ENCODE results near the gene IFI35.
A peak's percentile ranks its signal among the peaks of the same experiment; 100 is the strongest.
"Not testable (repeated sequence)": the region's sequence is repeated elsewhere in the genome, so short reads cannot be mapped to it uniquely, and the experiment has no call there.

The IFI35 gene

DNA sequence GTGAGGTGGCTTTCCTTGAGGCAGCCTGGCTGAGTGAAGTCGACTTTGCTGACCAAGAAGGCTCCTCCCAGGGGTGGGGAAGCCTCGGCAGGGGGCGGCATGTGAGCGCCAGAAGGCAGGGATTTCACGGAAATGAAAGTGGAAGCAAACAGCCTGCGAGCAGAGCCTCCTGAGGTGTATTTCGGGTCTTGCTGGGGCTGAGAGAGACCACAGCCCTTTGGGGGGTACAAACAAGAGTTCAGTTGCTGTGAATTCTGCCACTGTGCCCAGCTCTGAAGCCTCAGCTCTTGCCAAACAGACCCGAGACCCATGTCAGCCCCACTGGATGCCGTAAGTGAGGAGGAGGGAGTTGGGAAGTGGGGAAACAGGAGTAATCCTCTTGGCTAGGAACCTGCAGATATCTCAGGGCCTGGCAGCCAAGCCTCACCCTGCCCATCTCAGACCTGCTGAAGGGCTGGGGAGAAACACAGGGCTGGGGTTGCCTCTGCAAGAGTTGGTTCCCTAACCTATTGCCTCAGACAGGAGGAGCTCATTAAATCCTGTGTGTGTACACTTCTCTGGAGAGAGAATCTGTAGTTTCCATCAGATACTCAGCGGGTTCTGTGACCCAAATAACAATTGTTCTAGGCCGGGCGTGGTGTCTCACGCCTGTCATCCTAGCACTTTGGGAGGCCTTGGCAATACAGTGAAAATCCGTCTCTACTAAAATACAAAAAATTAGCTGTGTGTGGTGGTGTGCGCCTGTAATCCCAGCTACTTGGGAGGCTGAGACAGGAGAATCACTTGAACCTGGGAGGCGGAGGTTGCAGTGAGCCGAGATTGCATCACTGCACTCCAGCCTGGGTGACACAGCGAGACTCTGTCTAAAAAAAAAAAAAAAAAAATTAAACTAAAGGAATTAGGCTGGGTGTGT is at the start of gene IFI35:
IFI35 (plus strand) TSS at position 146 of the 913 bp plus-strand sequence; CDS start at position 310, 164 bp downstream.
- peak; percentile 78 to 82 for DNase-seq (ENCODE audit: low read depth in 2 of 2)

DNA sequence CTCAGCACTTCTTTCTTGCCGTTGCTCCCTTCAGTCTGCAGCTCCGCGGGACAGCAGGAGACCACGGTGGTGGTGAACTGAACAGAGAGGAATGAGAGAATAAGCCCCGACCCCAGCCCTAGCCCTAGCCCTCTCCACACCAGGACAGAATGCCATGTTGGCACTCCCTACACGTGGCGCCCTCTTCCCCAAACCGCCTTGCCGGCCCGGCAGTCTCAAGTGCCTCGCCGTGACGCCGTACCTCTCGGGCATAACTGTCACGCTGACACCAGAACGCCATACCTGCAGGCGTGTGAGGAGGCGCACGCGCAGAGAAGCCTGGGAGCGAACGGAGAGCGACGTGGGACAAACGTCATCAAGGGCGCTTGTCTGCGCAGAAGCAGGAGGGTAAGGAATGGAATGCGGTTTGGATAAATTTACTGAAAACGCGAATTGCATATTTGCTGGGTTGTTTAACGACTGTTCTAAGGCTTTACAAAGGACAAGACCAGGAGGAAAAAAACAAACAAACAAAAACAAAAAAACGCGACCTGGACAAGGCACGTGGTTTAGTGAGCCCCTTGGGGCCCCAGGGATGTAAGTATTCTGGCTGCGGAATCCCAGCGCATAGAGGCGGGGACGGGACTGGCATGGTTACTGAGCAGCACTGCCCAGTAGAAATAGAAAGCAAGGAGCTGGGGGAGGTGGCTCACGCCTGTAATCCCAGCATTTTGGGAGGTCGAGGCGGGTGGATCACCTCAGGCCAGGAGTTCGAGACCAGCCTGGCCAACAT is 42.2 kb upstream of the IFI35 start, which contains the start of gene AARSD1:
AARSD1 (minus strand) TSS at position 294 of the 772 bp plus-strand sequence; CDS start at position 280, 14 bp downstream.
- DNase-seq (ENCODE audit: low read depth in 2 of 2): peak; percentile 86 to 87

DNA sequence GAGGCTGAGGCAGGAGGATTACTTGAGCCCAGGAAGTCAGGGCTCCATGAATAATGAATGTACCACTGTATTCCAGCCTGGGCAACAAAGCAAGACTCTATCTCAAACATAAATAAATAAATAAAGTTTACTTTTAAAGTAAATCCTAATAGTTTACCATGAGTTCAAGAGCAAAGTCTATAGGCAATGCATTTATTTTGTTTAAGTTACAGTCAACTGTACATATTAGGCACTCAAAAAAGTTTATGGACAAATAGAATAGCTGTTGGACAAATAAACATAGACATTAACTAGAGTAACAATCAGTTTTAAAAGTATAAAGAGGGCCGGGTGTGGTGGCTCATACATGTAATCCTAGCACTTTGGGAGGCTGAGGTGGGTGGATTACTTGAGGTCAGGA is 38.7 kb upstream of the IFI35 start:
- no peak for DNase-seq (ENCODE audit: low read depth in 2 of 2)

DNA sequence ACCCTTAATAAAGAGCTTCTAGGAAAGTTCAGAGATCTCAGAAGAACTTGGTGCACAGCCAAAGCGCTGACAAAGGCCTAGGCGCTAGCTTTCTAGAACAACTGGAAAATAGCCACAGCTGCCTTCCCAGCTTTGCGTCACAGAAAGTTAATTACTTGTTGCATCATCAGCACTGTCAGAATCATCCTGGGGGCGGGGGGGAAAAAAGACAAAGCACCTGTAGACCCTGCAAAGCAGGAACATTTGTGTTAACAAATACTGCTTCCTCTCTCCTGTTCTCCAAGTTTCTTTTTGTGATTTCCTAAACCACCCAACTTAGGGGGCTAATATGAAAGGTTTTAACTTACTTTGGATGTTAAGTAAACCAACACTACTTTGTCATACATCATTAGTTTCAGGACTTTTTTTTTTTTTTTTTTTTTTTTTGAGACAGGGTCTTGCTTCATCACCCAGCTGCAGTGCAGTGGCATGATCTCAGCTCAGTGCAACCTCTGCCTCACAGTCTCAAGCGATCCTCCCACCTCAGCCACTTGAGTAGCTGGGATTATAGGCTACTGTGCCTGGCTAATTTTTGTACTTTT is 37.5 kb upstream of the IFI35 start:
- DNase-seq (ENCODE audit: low read depth in 2 of 2): no peak

DNA sequence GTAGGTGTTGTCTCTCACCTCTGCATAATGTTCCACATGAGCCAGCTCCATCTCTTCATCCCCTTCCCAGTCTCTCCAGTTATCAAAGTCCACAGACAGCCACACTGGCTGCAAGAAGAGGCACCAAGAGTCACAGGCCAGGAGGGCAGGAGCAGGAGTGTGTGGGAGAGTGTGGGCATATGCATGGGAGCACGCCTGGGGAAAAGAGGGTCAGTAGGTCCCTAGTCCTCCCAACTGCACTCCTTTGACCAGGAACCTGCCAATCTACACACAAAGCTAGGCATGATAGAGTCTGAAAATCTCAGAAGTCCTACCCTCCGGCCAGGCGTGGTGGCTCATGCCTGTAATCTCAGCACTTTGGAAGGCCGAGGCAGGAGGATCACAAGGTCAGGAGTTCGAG is 35.0 kb upstream of the IFI35 start:
- no peak for DNase-seq (ENCODE audit: low read depth in 2 of 2)

DNA sequence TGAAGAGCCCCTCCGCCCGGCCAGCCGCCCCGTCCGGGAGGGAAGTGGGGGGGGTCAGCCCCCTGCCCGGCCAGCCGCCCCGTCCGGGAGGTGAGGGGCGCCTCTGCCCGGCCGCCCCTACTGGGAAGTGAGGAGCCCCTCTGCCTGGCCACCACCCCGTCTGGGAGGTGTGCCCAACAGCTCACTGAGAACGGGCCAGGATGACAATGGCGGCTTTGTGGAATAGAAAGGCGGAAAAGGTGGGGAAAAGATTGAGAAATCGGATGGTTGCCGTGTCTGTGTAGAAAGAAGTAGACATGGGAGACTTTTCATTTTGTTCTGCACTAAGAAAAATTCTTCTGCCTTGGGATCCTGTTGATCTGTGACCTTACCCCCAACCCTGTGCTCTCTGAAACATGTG is 33.3 kb upstream of the IFI35 start:
- not testable (repeated sequence) for DNase-seq (ENCODE audit: low read depth in 2 of 2)

DNA sequence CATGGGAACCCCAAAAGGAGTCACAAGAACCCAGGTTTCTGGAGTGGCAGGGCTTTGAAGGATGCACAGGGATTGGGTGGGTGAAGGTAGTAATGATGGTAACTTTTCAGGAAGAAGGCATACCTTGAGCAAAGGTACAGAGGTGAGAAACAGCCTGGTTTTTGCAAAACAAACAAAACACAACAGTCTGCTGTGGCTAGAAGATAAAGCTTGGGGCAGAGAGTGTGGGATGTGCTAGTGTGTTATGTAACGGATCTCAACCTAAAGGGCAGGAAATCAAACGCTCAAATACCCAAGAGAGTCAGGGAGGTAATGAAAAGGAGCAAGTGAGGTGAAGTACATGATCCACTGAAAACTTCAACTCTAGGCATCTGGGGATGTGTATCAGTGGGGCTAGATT is 31.3 kb upstream of the IFI35 start:
- no peak for DNase-seq (ENCODE audit: low read depth in 2 of 2)

DNA sequence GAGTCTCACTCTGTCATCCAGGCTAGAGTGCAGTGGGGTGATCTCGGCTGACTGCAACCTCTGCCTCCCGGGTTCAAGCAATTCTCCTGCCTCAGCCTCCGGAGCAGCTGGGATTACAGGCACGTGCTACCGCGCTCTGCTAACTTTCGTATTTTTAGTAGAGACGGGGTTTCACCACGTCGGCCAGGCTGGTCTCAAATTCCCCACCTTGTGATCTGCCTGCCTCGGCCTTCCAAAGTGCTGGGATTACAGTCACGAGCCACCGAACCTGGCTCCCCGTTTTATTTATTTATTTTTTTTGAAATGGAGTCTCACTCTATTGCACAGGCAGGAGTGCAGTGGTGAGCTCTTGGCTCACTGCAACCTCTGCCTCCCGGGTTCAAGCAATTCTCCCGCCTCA is 30.9 kb upstream of the IFI35 start:
- DNase-seq (ENCODE audit: low read depth in 2 of 2): not testable (repeated sequence)

DNA sequence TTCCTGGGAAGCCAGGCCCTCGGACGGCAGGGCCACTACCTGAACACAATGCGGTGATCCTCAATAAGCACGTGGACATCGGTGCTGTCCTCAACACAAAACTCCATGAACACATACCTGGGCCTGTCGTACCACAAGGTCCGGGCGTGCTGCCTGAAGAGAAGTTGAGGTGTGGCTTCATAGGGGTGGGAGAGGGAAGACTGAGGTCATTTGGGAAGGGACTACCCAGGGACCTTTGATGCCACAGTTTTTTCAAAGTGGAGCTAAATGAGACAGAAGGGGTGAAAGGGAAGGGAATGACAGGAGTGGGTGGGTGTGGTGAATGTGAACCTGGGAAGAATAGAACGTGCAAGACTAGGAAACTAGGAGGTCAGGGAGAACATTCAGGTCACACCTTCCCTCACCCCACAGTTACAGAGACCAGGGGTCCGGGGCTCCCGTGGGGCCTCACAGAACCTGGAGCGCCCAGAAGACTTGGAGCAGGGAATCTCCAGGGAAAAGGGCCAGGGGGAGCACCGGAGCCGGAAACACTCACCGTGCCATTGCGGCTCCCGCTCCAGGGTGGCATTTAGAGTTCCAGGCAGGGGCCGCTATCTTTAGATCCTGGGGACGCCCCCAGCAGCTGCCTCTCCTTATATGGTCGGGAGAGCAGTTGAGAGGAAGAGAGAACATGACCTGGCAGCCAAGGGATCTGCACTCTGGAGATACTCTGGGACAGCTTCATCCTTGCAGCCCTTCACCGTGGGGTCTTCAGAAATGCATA is 26.9 kb upstream of the IFI35 start, which contains the start of gene PTGES3L:
PTGES3L (minus strand) TSS at position 570 of the 763 bp plus-strand sequence; CDS start at position 543, 27 bp downstream.
- DNase-seq (ENCODE audit: low read depth in 2 of 2): peak in 1 of 2 donors; percentile 14

DNA sequence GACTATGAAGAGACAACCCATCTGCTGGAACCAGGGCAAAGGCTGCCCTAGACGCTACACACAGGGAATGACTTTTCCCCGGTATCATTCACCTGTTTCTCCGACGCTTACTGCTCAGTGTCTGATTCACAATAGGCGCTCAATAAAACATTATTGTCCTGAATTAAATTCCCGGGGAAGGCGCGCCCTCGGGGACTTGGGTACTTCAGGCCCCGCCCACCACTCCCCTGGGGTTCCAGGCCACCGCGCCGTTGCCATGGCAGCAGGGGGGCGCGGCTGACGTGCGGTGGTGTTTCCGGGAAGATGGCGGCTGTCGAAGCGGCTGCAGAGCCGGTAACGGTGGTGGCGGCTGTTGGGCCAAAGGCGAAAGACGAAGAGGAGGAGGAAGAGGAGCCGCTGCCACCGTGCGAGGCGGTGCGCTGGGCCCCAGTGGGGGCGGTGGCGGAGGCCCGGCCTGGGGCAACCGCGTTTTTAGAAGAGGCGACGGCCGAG is 26.3 kb upstream of the IFI35 start, which contains the start of gene RUNDC1:
RUNDC1 (plus strand) TSS at position 292 of the 492 bp plus-strand sequence; CDS start at position 304, 12 bp downstream.
- DNase-seq (ENCODE audit: low read depth in 2 of 2): peak; percentile 76 to 89

DNA sequence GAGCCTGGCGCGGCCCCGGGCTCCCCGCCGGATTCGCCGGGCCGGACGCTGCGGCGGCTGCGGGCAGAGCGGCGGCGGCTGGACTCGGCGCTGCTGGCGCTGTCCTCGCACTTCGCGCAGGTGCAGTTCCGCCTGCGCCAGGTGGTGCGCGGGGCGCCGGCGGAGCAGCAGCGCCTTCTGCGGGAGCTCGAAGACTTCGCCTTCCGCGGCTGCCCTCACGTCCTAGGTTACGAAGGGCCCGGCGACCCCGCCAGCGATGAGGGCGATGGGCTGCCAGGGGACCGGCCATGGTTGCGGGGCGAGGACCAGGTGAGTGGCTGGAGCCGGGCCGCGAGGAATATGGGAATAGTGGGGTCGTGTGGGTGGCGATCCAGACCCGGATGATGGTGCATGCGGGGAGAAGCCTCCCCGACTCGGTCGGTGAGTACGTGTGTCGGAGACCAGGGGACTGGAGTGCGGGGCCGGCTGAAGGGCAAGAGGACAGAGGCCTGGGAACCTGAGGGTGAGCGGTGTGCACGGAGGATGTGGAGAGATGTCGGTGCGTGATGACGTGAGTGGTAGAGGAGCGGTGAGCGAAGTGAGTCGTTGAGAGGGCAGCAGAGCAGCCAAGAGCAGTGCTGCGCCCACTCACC is 25.7 kb upstream of the IFI35 start:
- DNase-seq (ENCODE audit: low read depth in 2 of 2): peak; percentile 62 to 71

DNA sequence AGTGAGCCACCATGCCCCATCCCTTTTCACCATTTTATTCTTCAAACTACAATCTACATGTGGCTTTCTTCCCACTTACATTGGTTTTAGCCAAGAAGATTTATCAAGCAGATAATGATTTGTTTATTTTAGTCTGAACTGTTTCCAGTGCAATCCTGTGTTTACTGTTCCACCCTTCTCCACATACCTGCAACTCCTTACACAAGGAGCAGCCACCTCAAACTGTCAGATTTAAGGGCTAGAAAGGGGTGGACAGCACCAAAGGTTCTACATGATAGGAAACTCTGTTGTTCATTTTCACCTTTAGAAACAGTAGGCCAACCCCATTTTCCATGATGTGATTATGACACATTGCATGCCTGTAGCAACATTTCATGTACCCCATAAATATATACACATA is 24.3 kb upstream of the IFI35 start:
- no peak for DNase-seq (ENCODE audit: low read depth in 2 of 2)

DNA sequence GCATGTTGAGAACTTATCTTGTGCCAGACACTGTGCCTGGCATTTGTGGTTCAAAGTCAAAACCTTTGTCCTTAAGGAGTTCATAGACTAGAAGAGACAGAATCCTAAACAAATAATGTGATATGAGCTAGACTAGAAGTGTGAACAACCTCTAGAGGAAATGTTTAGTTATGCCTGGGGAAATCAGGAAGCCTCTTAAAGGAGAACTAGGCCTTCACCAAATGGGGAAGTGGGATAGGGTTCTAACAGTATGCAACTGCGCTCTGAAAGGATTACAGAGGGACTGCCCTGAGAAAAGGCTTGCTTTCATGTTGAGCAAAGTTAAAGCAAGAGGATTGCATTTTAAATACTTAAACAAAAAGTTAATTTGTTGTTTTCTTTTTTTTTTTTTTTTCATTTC is 21.4 kb upstream of the IFI35 start:
- DNase-seq (ENCODE audit: low read depth in 2 of 2): no peak

DNA sequence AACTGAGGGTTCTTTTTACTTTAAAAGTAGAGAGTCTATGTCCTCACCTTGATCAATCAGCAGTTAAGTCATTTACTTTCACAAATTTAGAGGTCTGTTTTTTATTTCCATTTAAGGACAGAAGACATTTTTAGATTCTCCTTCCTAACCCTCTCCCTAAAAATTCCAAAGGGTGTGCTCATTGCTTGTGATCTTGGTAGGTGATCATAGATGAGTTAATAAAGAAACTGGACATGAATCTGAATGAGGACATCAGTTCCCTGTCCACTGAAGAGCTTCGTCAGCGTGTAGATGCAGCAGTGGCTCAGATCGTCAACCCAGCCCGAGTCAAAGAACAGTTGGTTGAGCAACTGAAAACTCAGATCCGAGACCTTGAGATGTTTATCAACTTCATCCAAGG is 17.4 kb upstream of the IFI35 start:
- no peak for DNase-seq (ENCODE audit: low read depth in 2 of 2)

DNA sequence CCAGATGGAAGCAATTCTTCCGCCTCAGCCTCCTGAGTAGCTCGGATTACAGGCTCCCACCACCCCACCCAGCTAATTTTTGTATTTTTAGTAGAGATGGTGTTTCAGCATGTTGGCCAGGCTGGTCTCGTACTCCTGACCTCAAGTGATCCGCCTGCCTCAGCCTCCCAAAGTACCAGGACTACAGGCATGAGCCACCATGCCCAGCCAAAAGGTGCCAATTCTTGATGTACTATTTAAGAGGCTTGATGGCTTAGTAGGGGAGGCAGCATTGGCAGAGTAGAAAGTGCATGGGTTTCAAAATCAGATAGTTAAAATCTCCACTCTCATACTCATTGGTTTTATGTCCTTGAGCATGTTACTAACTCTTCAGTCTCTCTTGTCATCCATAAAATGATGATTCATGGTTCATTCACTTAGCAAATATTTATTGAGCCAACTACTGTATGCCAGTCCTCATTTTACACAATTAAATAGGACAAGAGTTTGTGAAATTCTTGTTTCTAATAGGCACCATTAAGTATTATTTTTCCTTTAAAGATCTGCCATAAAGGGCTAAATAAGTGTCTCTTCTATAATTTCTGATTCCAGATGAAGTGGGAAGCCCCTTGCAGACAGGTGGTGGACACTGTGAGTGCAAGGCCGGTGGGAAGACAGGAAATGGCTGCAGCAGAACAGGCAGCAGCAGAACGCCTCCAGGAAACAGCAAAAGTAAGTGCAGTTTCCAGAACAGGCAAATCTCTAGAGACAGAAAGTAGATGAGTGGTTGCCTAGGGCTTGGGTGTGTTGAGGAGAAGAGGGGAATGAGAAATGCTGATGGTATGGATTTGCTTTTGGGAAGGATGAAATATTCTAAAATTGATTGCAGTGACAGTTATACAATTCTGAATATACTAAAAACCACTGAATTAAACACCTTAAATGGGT is 16.6 kb upstream of the IFI35 start:
- DNase-seq (ENCODE audit: low read depth in 2 of 2): no peak

DNA sequence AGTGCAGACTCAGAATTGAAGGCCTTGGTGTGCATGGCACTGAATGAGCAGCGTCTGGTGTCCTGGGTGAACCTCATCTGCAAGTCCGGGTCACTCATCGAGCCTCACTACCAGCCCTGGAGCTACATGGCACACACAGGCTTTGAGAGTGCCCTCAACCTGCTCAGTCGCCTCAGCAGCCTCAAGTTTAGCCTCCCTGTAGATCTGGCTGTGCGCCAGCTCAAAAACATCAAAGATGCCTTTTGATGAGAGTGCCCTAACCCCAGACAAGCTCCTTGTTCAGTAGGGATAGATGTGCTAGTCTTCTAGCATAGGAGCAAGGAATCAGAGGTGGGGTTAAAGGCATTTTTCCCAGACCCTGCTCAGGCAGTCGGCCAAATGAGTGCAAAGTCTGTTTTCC is 15.1 kb upstream of the IFI35 start:
- DNase-seq (ENCODE audit: low read depth in 2 of 2): no peak

DNA sequence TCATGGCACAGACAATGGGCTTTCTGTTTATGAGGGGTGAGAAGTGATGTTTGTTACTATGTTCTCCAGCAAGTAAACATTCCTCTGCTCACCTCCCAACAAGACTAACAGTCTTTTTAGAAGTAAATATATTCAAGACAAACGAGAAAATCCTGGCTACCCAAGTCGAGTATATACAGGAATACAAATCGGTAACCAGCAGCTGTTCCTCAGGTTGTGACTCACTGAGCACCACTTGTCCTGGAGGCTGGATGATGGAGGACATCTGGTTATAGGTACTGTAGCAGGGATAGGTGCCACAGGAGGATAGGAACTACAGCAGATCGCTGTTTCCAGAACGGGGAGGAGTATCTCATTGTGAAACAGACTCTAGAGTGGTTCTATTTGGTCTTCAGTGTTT is 13.7 kb upstream of the IFI35 start:
- no peak for DNase-seq (ENCODE audit: low read depth in 2 of 2)

DNA sequence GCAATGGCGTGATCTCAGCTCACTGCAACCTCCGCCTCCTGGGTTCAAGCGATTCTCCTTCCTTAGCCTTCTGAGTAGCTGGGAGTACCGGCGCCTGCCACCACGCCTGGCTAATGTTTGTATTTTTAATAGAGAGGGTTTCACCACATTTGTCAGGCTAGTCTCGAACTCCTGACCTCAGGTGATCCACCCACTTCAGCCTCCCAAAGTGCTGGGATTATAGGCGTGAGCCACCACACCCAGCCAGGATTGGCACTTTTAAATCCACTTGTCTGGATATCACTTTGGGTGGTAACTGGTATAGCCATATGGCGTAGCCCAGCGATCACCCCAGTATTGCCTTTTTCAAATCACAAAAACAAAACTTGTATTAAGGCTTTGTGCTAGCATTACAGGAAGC is 12.7 kb upstream of the IFI35 start:
- DNase-seq (ENCODE audit: low read depth in 2 of 2): not testable (repeated sequence)

DNA sequence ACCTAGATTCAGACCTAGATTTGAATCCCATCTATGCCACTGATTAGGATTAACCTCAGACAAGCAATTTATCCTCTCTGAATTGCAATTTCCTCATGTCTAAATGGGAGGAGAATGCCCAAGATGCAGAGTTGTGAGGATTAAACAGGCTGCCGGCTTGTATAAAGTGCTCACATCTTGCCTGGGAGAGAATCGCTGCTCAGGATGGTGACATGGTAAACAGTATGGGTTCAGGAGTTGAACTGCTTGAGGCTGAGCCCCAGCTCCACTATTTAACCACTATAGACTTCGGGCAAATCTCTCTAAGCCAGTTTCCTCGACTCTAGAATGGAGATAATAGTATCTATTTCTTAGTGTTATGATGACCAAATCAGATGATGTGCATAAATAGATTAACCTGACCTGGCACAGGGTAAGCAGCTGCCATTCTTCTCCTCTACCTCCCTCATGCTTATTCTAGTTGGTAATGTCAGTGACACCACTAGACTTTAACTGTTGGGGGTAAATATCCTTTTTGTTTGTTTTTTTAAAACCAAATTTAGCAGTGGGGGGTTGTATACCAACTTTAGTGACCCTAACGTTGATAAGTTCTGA is 9.1 kb upstream of the IFI35 start:
- DNase-seq (ENCODE audit: low read depth in 2 of 2): no peak
